ENCODE measurements around the gene PEPD.

- TF ChIP-seq CTCF (IDR thresholded peaks at IDR 0.05; ENCODE audit: low read length) (no peak), EZH2 (optimal IDR thresholded peaks at IDR 0.05; ENCODE audit: low read depth, low read length) (no peak), EZH2phosphoT487 (IDR thresholded peaks at IDR 0.05; ENCODE audit: low read length) (no peak)
These were observed 84.9 kb downstream of the PEPD start for GRCh38 chr19:33436360-33437345.
